HCT116 (cell line): ENCODE data around the gene MIS18BP1. TPM values are rescaled to one million over a fixed set of nuclear protein-coding genes. Genes with fewer than 3 reads are reported as not detected.

Experiments used
- ATAC-seq: fragments of 200-7000 bp; cut with Tn5 transposase; 2 replicates; pipeline ENCODE4 v1.9.1; 2020; ENCODE audit warnings: mild to moderate bottlenecking, moderate library complexity
- BruUV-seq: library from RNA; stranded (reverse); fragments of 400-500 nt; replicated peaks from 2 replicates; lab custom pipeline; 2021; lab: Mats Ljungman, UMichigan
- CTCF ChIA-PET: fragments of 300-600 bp; sonication (Branson Sonifier 250); formaldehyde crosslinking; loops from one replicate; lab custom pipeline; 2021; ENCODE audit warnings: antibody characterized with exemption; lab: Charles Lee
- POLR2A ChIA-PET: fragments of 300-600, 350-600 bp; sonication (Branson Sonifier 250); formaldehyde crosslinking; loops from one replicate; lab custom pipeline; 2021; ENCODE audit warnings: antibody characterized with exemption; lab: Charles Lee
- RAD21 ChIA-PET, 2 experiments: fragments of 300-600 bp; sonication (Branson Sonifier 250); formaldehyde crosslinking; loops; one replicate each; lab custom pipeline; 2023; ENCODE audit warnings: low total read pairs in 2 of 2; ENCODE audit not compliant: uncharacterized antibody in 2 of 2, unreplicated experiment in 2 of 2, low non-redundant PET in 1 of 2; lab: Charles Lee
- DNase-seq: peaks from one replicate; pipeline ENCODE4 v3.0.0-alpha.2; 2010; ENCODE audit warnings: low read depth, low spot score
- H2AFZ ChIP-seq: fragments of 200-600 bp; shearing (Covaris generic), sonication (generic); 2 replicates; pipeline ENCODE4 v1.6.1; 2017; ENCODE audit warnings: low read depth, mixed run types, mixed read lengths, antibody characterized with exemption, low read length; ENCODE audit not compliant: poor library complexity, severe bottlenecking
- H3K27ac ChIP-seq: 2 replicates; pipeline ENCODE4 v1.5.1; 2012; ENCODE audit warnings: low read depth, low read length
- H3K27me3 ChIP-seq: fragments of 200-600 bp; sonication (generic); 2 replicates; pipeline ENCODE4 v1.6.1; 2016; ENCODE audit warnings: mixed run types, low read length, mixed read lengths; ENCODE audit not compliant: insufficient read depth
- H3K36me3 ChIP-seq, 2 experiments: fragments of 200-500 bp in 1 of 2; fragments of 200-600 bp in 1 of 2; sonication (Bioruptor generic) in 1 of 2; sonication (generic) in 1 of 2; 2 replicates each; pipeline versions ENCODE4 v1.5.1 to v1.6.1; 2014 to 2016; ENCODE audit warnings: low read length in 2 of 2, inconsistent platforms in 1 of 2, mixed read lengths in 1 of 2, mixed run types in 1 of 2; ENCODE audit not compliant: insufficient read depth in 2 of 2, control insufficient read depth in 1 of 2
- H3K4me1 ChIP-seq, 2 experiments: fragments of 200-600 bp in 1 of 2; sonication (generic) in 1 of 2; 2 replicates each; pipeline versions ENCODE4 v1.5.1 to v1.6.1; 2012 to 2017; ENCODE audit warnings: low read length in 2 of 2, inconsistent platforms in 1 of 2, mild to moderate bottlenecking in 1 of 2, mixed read lengths in 1 of 2, mixed run types in 1 of 2, moderate library complexity in 1 of 2; ENCODE audit not compliant: insufficient read depth in 2 of 2, control insufficient read depth in 1 of 2
- H3K4me2 ChIP-seq: fragments of 200-600 bp; sonication (generic); 2 replicates; pipeline ENCODE4 v1.6.1; 2017; ENCODE audit warnings: mixed run types, low read length, mixed read lengths
- H3K4me3 ChIP-seq, 2 experiments: fragments of 200-600 bp in 1 of 2; sonication (generic) in 1 of 2; replicated peaks in 1 of 2; 2 replicates each; pipeline ENCODE4 v1.5.1; 2011 to 2016; ENCODE audit warnings: low read length in 2 of 2, control low read depth in 1 of 2, low read depth in 1 of 2, mild to moderate bottlenecking in 1 of 2, mixed read lengths in 1 of 2, mixed run types in 1 of 2
- H3K79me2 ChIP-seq: fragments of 200-600 bp; sonication (generic); 2 replicates; pipeline ENCODE4 v1.6.1; 2017; ENCODE audit warnings: mild to moderate bottlenecking, mixed run types, low read length, moderate library complexity, mixed read lengths; ENCODE audit not compliant: insufficient read depth
- H3K9ac ChIP-seq: fragments of 200-600 bp; sonication (generic); 2 replicates; pipeline ENCODE4 v1.6.1; 2016; ENCODE audit warnings: low read length, mixed read lengths
- H3K9me2 ChIP-seq: fragments of 200-600 bp; sonication (generic), shearing (Covaris generic); 2 replicates; pipeline ENCODE4 v1.6.1; 2017; ENCODE audit warnings: mixed run types, mild to moderate bottlenecking, moderate library complexity; ENCODE audit not compliant: insufficient read depth
- H3K9me3 ChIP-seq, 2 experiments: fragments of 200-500 bp in 1 of 2; fragments of 200-600 bp in 1 of 2; sonication (Bioruptor generic) in 1 of 2; sonication (generic) in 1 of 2; 2 replicates each; pipeline ENCODE4 v1.6.1; 2014 to 2017; ENCODE audit warnings: low read length in 2 of 2, mixed read lengths in 2 of 2, inconsistent platforms in 1 of 2, low read depth in 1 of 2, mild to moderate bottlenecking in 1 of 2, mixed run types in 1 of 2, moderate library complexity in 1 of 2; ENCODE audit not compliant: control insufficient read depth in 1 of 2, insufficient read depth in 1 of 2
- H4K20me1 ChIP-seq: fragments of 200-600 bp; sonication (generic), shearing (Covaris generic); 2 replicates; pipeline ENCODE4 v1.6.1; 2017; ENCODE audit warnings: mixed run types, mild to moderate bottlenecking, moderate library complexity; ENCODE audit not compliant: insufficient read depth
- CBX3 ChIP-seq: IDR thresholded peaks from 2 replicates; pipeline ENCODE4 v1.6.1; 2012; ENCODE audit warnings: low read depth
- CEBPB ChIP-seq: IDR thresholded peaks from 2 replicates; pipeline ENCODE4 v1.6.1; 2012; ENCODE audit warnings: low read depth
- ELF1 ChIP-seq: IDR thresholded peaks from 2 replicates; pipeline ENCODE4 v1.6.1; 2012; ENCODE audit warnings: low read depth, borderline replicate concordance
- EZH2 ChIP-seq: fragments of 200-600 bp; sonication (generic); IDR thresholded peaks from 2 replicates; pipeline ENCODE4 v1.6.1; 2017; ENCODE audit warnings: antibody characterized with exemption, mixed run types
- FOSL1 ChIP-seq: IDR thresholded peaks from 2 replicates; pipeline ENCODE4 v1.6.1; 2012; ENCODE audit warnings: low read depth
- JUND ChIP-seq: IDR thresholded peaks from 2 replicates; pipeline ENCODE4 v1.6.1; 2012
- RAD21 ChIP-seq: IDR thresholded peaks from 2 replicates; pipeline ENCODE4 v1.6.1; 2012; ENCODE audit warnings: low read depth, mild to moderate bottlenecking
- SIN3A ChIP-seq: IDR thresholded peaks from 2 replicates; pipeline ENCODE4 v1.6.1; 2012; ENCODE audit warnings: low read depth
- SP1 ChIP-seq: IDR thresholded peaks from 2 replicates; pipeline ENCODE4 v1.6.1; 2012; ENCODE audit warnings: low read depth
- YY1 ChIP-seq: IDR thresholded peaks from 2 replicates; pipeline ENCODE4 v1.6.1; 2011; ENCODE audit warnings: low read length, low read depth, moderate library complexity, mild to moderate bottlenecking; ENCODE audit not compliant: insufficient replicate concordance; ENCODE audit errors: extremely low read depth
- ZFX ChIP-seq: fragments of 450-650 bp; IDR thresholded peaks from 2 replicates; pipeline ENCODE4 v1.6.1; 2017
- intact Hi-C: fragments of 100-400 bp; cut with micrococcal nuclease; formaldehyde crosslinking; loops from 2 replicates; pipeline ENCODE4 v1.10.0; 2022
- total RNA-seq: library from RNA; stranded (reverse); gene quantifications from one replicate; pipeline ENCODE4 v1.2.1, GENCODE V29; 2021; ENCODE audit not compliant: unreplicated experiment
- TF ChIP-seq, protein P1 (sequence below): IDR thresholded peaks from 2 replicates; pipeline ENCODE4 v1.6.1; 2011; ENCODE audit warnings: mild to moderate bottlenecking, low read length, moderate library complexity; ENCODE audit not compliant: insufficient replicate concordance; ENCODE audit errors: extremely low read depth
- TF ChIP-seq, protein P2 (sequence below): IDR thresholded peaks from 2 replicates; pipeline ENCODE4 v1.6.1; 2012; ENCODE audit warnings: low read depth
- TF ChIP-seq, protein P3 (sequence below): IDR thresholded peaks from 2 replicates; pipeline ENCODE4 v1.6.1; 2012
- TF ChIP-seq, protein P4 (sequence below): IDR thresholded peaks from 2 replicates; pipeline ENCODE4 v1.6.1; 2012

Gene MIS18BP1
- total RNA-seq, 1 experiment from 2014 or later, result 37.9 TPM

- Histone ChIP-seq H3K9ac (no peak overlapping the region), H3K4me3 (no peak overlapping the region), H2AFZ (no peak overlapping the region), H3K9me2 (no peaks in the 10 kb centered on the region), H3K4me1 (no peaks in the 10 kb centered on the region), H3K79me2 (no peaks in the 10 kb centered on the region), H3K27me3 (no peaks in the 10 kb centered on the region), H3K27ac (no peak overlapping the region), H4K20me1 (no peaks in the 10 kb centered on the region), H3K9me3 (no peaks in the 10 kb centered on the region), H3K4me2 (no peak overlapping the region), H3K36me3 (peaks cover 4 to 7% of the 10 kb centered on the region in 2 experiments)
- ATAC-seq (no peak), DNase-seq (no peak)
- no TSS peak for BruUV-seq
- ChIA-PET CTCF (interaction anchor here (1.1 kb wide), 1 partner anchor 11 kb away, joined by 3 read pairs; no protein-coding TSS in a partner anchor), RAD21 (no interaction called here), POLR2A (no interaction called here)
- TF ChIP-seq, protein P1, sequence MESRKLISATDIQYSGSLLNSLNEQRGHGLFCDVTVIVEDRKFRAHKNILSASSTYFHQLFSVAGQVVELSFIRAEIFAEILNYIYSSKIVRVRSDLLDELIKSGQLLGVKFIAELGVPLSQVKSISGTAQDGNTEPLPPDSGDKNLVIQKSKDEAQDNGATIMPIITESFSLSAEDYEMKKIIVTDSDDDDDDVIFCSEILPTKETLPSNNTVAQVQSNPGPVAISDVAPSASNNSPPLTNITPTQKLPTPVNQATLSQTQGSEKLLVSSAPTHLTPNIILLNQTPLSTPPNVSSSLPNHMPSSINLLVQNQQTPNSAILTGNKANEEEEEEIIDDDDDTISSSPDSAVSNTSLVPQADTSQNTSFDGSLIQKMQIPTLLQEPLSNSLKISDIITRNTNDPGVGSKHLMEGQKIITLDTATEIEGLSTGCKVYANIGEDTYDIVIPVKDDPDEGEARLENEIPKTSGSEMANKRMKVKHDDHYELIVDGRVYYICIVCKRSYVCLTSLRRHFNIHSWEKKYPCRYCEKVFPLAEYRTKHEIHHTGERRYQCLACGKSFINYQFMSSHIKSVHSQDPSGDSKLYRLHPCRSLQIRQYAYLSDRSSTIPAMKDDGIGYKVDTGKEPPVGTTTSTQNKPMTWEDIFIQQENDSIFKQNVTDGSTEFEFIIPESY, result no peak
- TF ChIP-seq JUND, result no peak
- no peak for TF ChIP-seq YY1
- TF ChIP-seq, protein P2, sequence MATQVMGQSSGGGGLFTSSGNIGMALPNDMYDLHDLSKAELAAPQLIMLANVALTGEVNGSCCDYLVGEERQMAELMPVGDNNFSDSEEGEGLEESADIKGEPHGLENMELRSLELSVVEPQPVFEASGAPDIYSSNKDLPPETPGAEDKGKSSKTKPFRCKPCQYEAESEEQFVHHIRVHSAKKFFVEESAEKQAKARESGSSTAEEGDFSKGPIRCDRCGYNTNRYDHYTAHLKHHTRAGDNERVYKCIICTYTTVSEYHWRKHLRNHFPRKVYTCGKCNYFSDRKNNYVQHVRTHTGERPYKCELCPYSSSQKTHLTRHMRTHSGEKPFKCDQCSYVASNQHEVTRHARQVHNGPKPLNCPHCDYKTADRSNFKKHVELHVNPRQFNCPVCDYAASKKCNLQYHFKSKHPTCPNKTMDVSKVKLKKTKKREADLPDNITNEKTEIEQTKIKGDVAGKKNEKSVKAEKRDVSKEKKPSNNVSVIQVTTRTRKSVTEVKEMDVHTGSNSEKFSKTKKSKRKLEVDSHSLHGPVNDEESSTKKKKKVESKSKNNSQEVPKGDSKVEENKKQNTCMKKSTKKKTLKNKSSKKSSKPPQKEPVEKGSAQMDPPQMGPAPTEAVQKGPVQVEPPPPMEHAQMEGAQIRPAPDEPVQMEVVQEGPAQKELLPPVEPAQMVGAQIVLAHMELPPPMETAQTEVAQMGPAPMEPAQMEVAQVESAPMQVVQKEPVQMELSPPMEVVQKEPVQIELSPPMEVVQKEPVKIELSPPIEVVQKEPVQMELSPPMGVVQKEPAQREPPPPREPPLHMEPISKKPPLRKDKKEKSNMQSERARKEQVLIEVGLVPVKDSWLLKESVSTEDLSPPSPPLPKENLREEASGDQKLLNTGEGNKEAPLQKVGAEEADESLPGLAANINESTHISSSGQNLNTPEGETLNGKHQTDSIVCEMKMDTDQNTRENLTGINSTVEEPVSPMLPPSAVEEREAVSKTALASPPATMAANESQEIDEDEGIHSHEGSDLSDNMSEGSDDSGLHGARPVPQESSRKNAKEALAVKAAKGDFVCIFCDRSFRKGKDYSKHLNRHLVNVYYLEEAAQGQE, result no peak
- no peak for TF ChIP-seq SIN3A
- TF ChIP-seq, protein P3, sequence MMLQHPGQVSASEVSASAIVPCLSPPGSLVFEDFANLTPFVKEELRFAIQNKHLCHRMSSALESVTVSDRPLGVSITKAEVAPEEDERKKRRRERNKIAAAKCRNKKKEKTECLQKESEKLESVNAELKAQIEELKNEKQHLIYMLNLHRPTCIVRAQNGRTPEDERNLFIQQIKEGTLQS, result no peak
- TF ChIP-seq FOSL1, result no peak
- TF ChIP-seq ZFX, result no peak
- TF ChIP-seq RAD21, result no peak
- no peak for TF ChIP-seq SP1
- TF ChIP-seq, protein P4, sequence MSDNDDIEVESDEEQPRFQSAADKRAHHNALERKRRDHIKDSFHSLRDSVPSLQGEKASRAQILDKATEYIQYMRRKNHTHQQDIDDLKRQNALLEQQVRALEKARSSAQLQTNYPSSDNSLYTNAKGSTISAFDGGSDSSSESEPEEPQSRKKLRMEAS, result no peak
- no peak for TF ChIP-seq EZH2
- TF ChIP-seq CEBPB, result no peak
- no peak for TF ChIP-seq ELF1
- TF ChIP-seq CBX3, result no peak
- intact Hi-C loops, result no loop called here
Observed at GRCh38 chr14:45198551-45198950, 54.5 kb downstream of the MIS18BP1 start.
